HEK293 (cell line): ENCODE measurements around the gene MID1IP1.

Experiments
- CTCF ChIA-PET: fragments of 350-600 bp; formaldehyde crosslinking; extraction: SDS; loops from one replicate; lab custom pipeline; 2021; ENCODE audit warnings: antibody characterized with exemption; lab: Yijun Ruan, JAX
- POLR2A ChIA-PET: fragments of 300-600 bp; formaldehyde crosslinking; extraction: SDS; loops from one replicate; lab custom pipeline; 2020; ENCODE audit warnings: antibody characterized with exemption, inconsistent platforms; lab: Yijun Ruan, JAX
- H3K27ac ChIP-seq: fragments of 200-500 bp; sonication (Bioruptor generic); 2 replicates; pipeline ENCODE4 v1.5.1; 2014; ENCODE audit warnings: low read depth, low read length, control low read depth, inconsistent platforms; ENCODE audit errors: extremely low read depth
- H3K36me3 ChIP-seq, 2 experiments: fragments of 200-500 bp in 1 of 2; sonication (Bioruptor generic) in 1 of 2; 1 replicate in 1 of 2; 2 replicates in 1 of 2; pipeline ENCODE4 v1.5.1; 2014 to 2017; ENCODE audit warnings: inconsistent platforms in 2 of 2, low read length in 2 of 2; ENCODE audit not compliant: control insufficient read depth in 2 of 2, insufficient read depth in 1 of 2
- H3K4me1 ChIP-seq: fragments of 200-500 bp; sonication (Bioruptor generic); 2 replicates; pipeline ENCODE4 v1.5.1; 2014; ENCODE audit warnings: mild to moderate bottlenecking, low read length, inconsistent platforms; ENCODE audit not compliant: control insufficient read depth, insufficient read depth
- H3K4me3 ChIP-seq: 2 replicates; pipeline ENCODE4 v1.5.1; 2011; ENCODE audit warnings: low read depth, mild to moderate bottlenecking, control low read depth, low read length, moderate library complexity
- H3K9me3 ChIP-seq: fragments of 200-500 bp; sonication (Bioruptor generic); 2 replicates; pipeline ENCODE4 v1.5.1; 2014; ENCODE audit warnings: low read depth, low read length, inconsistent platforms; ENCODE audit not compliant: control insufficient read depth, insufficient read depth
- FEZF1 ChIP-seq: fragments of 450-650 bp; formaldehyde crosslinking; IDR thresholded peaks from 2 replicates; pipeline ENCODE4 v1.5.1; 2016; ENCODE audit warnings: missing biosample characterization, missing genetic modification characterization
- GLIS2 ChIP-seq: fragments of 450-650 bp; formaldehyde crosslinking; IDR thresholded peaks from 2 replicates; pipeline ENCODE4 v1.5.1; 2016; ENCODE audit warnings: missing biosample characterization, missing genetic modification characterization
- HIC1 ChIP-seq: fragments of 450-650 bp; formaldehyde crosslinking; IDR thresholded peaks from 2 replicates; pipeline ENCODE4 v1.5.1; 2016; ENCODE audit warnings: missing biosample characterization, missing genetic modification characterization
- HOXA7 ChIP-seq: sonication (generic); formaldehyde crosslinking; IDR thresholded peaks from 2 replicates; pipeline ENCODE4 v1.8.1; 2022; ENCODE audit warnings: missing genetic modification reagents, borderline replicate concordance
- KLF1 ChIP-seq: fragments of 450-650 bp; formaldehyde crosslinking; IDR thresholded peaks from 2 replicates; pipeline ENCODE4 v1.5.1; 2016; ENCODE audit warnings: missing biosample characterization, missing genetic modification characterization
- KLF7 ChIP-seq: fragments of 450-650 bp; formaldehyde crosslinking; IDR thresholded peaks from 2 replicates; pipeline ENCODE4 v1.5.1; 2016; ENCODE audit warnings: missing biosample characterization, missing genetic modification characterization, borderline replicate concordance
- PRDM1 ChIP-seq: fragments of 450-650 bp; formaldehyde crosslinking; IDR thresholded peaks from 2 replicates; pipeline ENCODE4; 2016; ENCODE audit warnings: missing biosample characterization, missing genetic modification characterization
- REPIN1 ChIP-seq: fragments of 450-650 bp; formaldehyde crosslinking; IDR thresholded peaks from 2 replicates; pipeline ENCODE4 v1.5.1; 2017; ENCODE audit warnings: missing biosample characterization, missing genetic modification characterization, low read depth
- TCF7L2 ChIP-seq: IDR thresholded peaks from 2 replicates; pipeline ENCODE4 v1.6.1; 2011; ENCODE audit warnings: low read depth, mild to moderate bottlenecking, inconsistent platforms, low read length, moderate library complexity, borderline replicate concordance
- ZBTB17 ChIP-seq: fragments of 450-650 bp; formaldehyde crosslinking; IDR thresholded peaks from 2 replicates; pipeline ENCODE4 v1.5.1; 2016; ENCODE audit warnings: missing biosample characterization, missing genetic modification characterization
- ZBTB20 ChIP-seq: fragments of 450-650 bp; formaldehyde crosslinking; IDR thresholded peaks from 2 replicates; pipeline ENCODE4 v1.5.1; 2016; ENCODE audit warnings: missing biosample characterization, missing genetic modification characterization
- ZBTB44 ChIP-seq: fragments of 450-650 bp; IDR thresholded peaks from 2 replicates; pipeline ENCODE4 v1.5.1; 2018; ENCODE audit warnings: missing biosample characterization, mild to moderate bottlenecking, missing genetic modification characterization
- ZBTB8A ChIP-seq: fragments of 450-650 bp; formaldehyde crosslinking; IDR thresholded peaks from 2 replicates; pipeline ENCODE4 v1.5.1; 2016; ENCODE audit warnings: missing biosample characterization, missing genetic modification characterization
- ZFHX2 ChIP-seq: fragments of 450-650 bp; formaldehyde crosslinking; conservative IDR thresholded peaks from 2 replicates; pipeline ENCODE4 v1.5.1; 2016; ENCODE audit warnings: missing biosample characterization, missing genetic modification characterization
- ZNF121 ChIP-seq: fragments of 450-650 bp; formaldehyde crosslinking; IDR thresholded peaks from 2 replicates; pipeline ENCODE4 v1.5.1; 2016; ENCODE audit warnings: missing biosample characterization, missing genetic modification characterization
- ZNF146 ChIP-seq: fragments of 450-650 bp; formaldehyde crosslinking; IDR thresholded peaks from 2 replicates; pipeline ENCODE4 v1.5.1; 2016; ENCODE audit warnings: missing biosample characterization, missing genetic modification characterization
- ZNF148 ChIP-seq: fragments of 450-650 bp; formaldehyde crosslinking; IDR thresholded peaks from 2 replicates; pipeline ENCODE4 v1.5.0; 2017; ENCODE audit warnings: missing biosample characterization, missing genetic modification characterization, borderline replicate concordance
- ZNF157 ChIP-seq: fragments of 450-650 bp; formaldehyde crosslinking; IDR thresholded peaks from 2 replicates; pipeline ENCODE4 v1.5.1; 2016; ENCODE audit warnings: missing biosample characterization, missing genetic modification characterization
- ZNF174 ChIP-seq: fragments of 450-650 bp; formaldehyde crosslinking; IDR thresholded peaks from 2 replicates; pipeline ENCODE4 v1.5.0; 2017; ENCODE audit warnings: missing biosample characterization, mild to moderate bottlenecking, missing genetic modification characterization
- ZNF211 ChIP-seq: fragments of 450-650 bp; formaldehyde crosslinking; IDR thresholded peaks from 2 replicates; pipeline ENCODE4 v1.5.1; 2016; ENCODE audit warnings: low read depth, missing biosample characterization, missing genetic modification characterization
- ZNF335 ChIP-seq: fragments of 450-650 bp; formaldehyde crosslinking; conservative IDR thresholded peaks from 2 replicates; pipeline ENCODE4 v1.5.1; 2016; ENCODE audit warnings: missing biosample characterization, missing genetic modification characterization
- ZNF37A ChIP-seq: fragments of 450-650 bp; IDR thresholded peaks from 2 replicates; pipeline ENCODE4 v1.5.1; 2018; ENCODE audit warnings: missing biosample characterization, missing genetic modification characterization
- ZNF544 ChIP-seq: fragments of 450-650 bp; formaldehyde crosslinking; IDR thresholded peaks from 2 replicates; pipeline ENCODE4 v1.5.0; 2017; ENCODE audit warnings: missing biosample characterization, missing genetic modification characterization
- ZNF837 ChIP-seq: fragments of 450-650 bp; formaldehyde crosslinking; IDR thresholded peaks from 2 replicates; pipeline ENCODE4 v1.5.1; 2016; ENCODE audit warnings: missing biosample characterization, missing genetic modification characterization
- ZSCAN23 ChIP-seq: fragments of 450-650 bp; formaldehyde crosslinking; IDR thresholded peaks from 2 replicates; pipeline ENCODE4 v1.5.1; 2016; ENCODE audit warnings: missing biosample characterization, missing genetic modification characterization
- ZXDB ChIP-seq: fragments of 450-650 bp; formaldehyde crosslinking; IDR thresholded peaks from 2 replicates; pipeline ENCODE4 v1.5.1; 2016; ENCODE audit warnings: missing biosample characterization, missing genetic modification characterization

The MID1IP1 gene

GRCh38 chrX:38799995-38800580 lies 1.2 kb upstream of the MID1IP1 start (continued):
- TF ChIP-seq ZBTB44 (tag by site-specific recombination) = no peak
- no peak for TF ChIP-seq ZSCAN23 (tag by site-specific recombination)
- TF ChIP-seq ZNF174 = no peak
- no peak for TF ChIP-seq ZNF148 (tag by site-specific recombination)
- no peak for TF ChIP-seq FEZF1 (tag by site-specific recombination)

GRCh38 chrX:38803243-38803587 lies 2.0 kb downstream of the MID1IP1 start:
- Histone ChIP-seq H3K36me3 (peaks cover 0 to 13% of the 10 kb centered on the region in 2 experiments; a peak in 1 of 3 replicates), H3K4me3 (no peak overlapping the region), H3K9me3 (no peaks in the 10 kb centered on the region), H3K4me1 (no peaks in the 10 kb centered on the region), H3K27ac (peak overlapping the region; percentile 54; the same call in 1 of the 2 replicates)
- TF ChIP-seq ZNF121 (no peak), KLF7 (no peak), ZNF837 (no peak), REPIN1 (tag by site-specific recombination) (no peak), ZNF157 (tag by site-specific recombination) (no peak), ZNF211 (no peak), ZNF37A (tag by site-specific recombination) (no peak)
- CTCF ChIA-PET = interaction anchor here (0.6 to 0.7 kb wide), 3 partner anchors 84 to 1533 kb away, joined by 3 to 4 read pairs (median 3); no protein-coding TSS in a partner anchor
- POLR2A ChIA-PET = no interaction called here

- Histone ChIP-seq H3K4me3 (peak overlapping the region; percentile 62), H3K27ac (peak overlapping the region; percentile 54; the same call in 1 of the 2 replicates), H3K36me3 (peaks cover 0 to 13% of the 10 kb centered on the region in 2 experiments; a peak in 1 of 3 replicates), H3K9me3 (no peaks in the 10 kb centered on the region), H3K4me1 (no peaks in the 10 kb centered on the region)
- POLR2A ChIA-PET = no interaction called here
- CTCF ChIA-PET = interaction anchor here (0.6 to 0.7 kb wide), 2 partner anchors 78 to 1533 kb away, joined by 3 to 4 read pairs; no protein-coding TSS in a partner anchor
- TF ChIP-seq GLIS2 (tag by site-specific recombination) = peak; percentile 52; the same call in 1 of the 2 replicates
- TF ChIP-seq ZNF146 (tag by site-specific recombination) = no peak
- TF ChIP-seq TCF7L2 = peak; percentile 83; the same call in 1 of the 2 replicates
- no peak for TF ChIP-seq HOXA7
- TF ChIP-seq ZXDB (tag by site-specific recombination) = 0 out of 2 replicates have a peak, but pooled peaks have one; percentile 13
- TF ChIP-seq ZNF544 (tag by site-specific recombination) = no peak
- 0 out of 2 replicates have a peak, but pooled peaks have one; percentile 46 for TF ChIP-seq KLF1
- TF ChIP-seq ZBTB20 (tag by site-specific recombination) = peak; percentile 91
- TF ChIP-seq ZBTB8A (tag by site-specific recombination) = peak; percentile 90
- 0 out of 2 replicates have a peak, but pooled peaks have one; percentile 28 for TF ChIP-seq ZBTB17 (tag by site-specific recombination)
- TF ChIP-seq ZFHX2 (tag by site-specific recombination) = peak; percentile 38; the same call in 1 of the 2 replicates
- no peak for TF ChIP-seq PRDM1 (tag by site-specific recombination)
- TF ChIP-seq ZNF335 (tag by site-specific recombination) = peak; percentile 74
- TF ChIP-seq HIC1 (tag by site-specific recombination) = peak; percentile 78
Measured at GRCh38 chrX:38803588-38804431, 2.6 kb downstream of the MID1IP1 start.
